Endodermal cell (in vitro differentiated cells): ENCODE data around the gene FUBP1. TPM values are rescaled to one million over a fixed set of nuclear protein-coding genes. Genes with fewer than 3 reads are reported as not detected.

ENCODE experiments used
- DNase-seq: peaks from one replicate; pipeline ENCODE4 v3.0.0-alpha.2; 2017
- H3K27ac ChIP-seq: 2 replicates; pipeline ENCODE4 v1.5.1; 2013; ENCODE audit warnings: mild to moderate bottlenecking, low read depth, low read length, moderate library complexity
- H3K27me3 ChIP-seq: 2 replicates; pipeline ENCODE4 v1.6.1; 2013; ENCODE audit warnings: mild to moderate bottlenecking, low read length, moderate library complexity; ENCODE audit not compliant: insufficient read depth, control insufficient read depth, poor library complexity, severe bottlenecking
- H3K36me3 ChIP-seq: 2 replicates; pipeline ENCODE4 v1.7.0; 2013; ENCODE audit warnings: mild to moderate bottlenecking, low read length, moderate library complexity; ENCODE audit not compliant: control insufficient read depth, insufficient read depth
- H3K4me1 ChIP-seq: one replicate; pipeline ENCODE4 v1.7.0; 2013; ENCODE audit warnings: low read length; ENCODE audit not compliant: control insufficient read depth, insufficient read depth
- H3K4me3 ChIP-seq: 2 replicates; pipeline ENCODE4 v1.5.1; 2013; ENCODE audit warnings: mild to moderate bottlenecking, low read length, moderate library complexity
- H3K9ac ChIP-seq: 2 replicates; pipeline ENCODE4 v1.6.1; 2013; ENCODE audit warnings: mild to moderate bottlenecking, low read length, moderate library complexity; ENCODE audit not compliant: poor library complexity, severe bottlenecking; ENCODE audit errors: extremely low read depth
- H3K9me3 ChIP-seq: 2 replicates; pipeline ENCODE4 v1.6.1; 2013; ENCODE audit warnings: mild to moderate bottlenecking, low read length, moderate library complexity; ENCODE audit not compliant: control insufficient read depth
- H3K27ac Mint-ChIP-seq: 2 replicates; pipeline ENCODE4 v1.8.0; 2020; ENCODE audit warnings: mixed read lengths
- H3K27me3 Mint-ChIP-seq: 2 replicates; pipeline ENCODE4 v1.8.0; 2021; ENCODE audit warnings: mild to moderate bottlenecking, mixed read lengths; ENCODE audit not compliant: insufficient read depth
- H3K36me3 Mint-ChIP-seq: 2 replicates; pipeline ENCODE4 v1.8.0; 2020; ENCODE audit warnings: low read depth, mixed read lengths
- H3K4me1 Mint-ChIP-seq: 2 replicates; pipeline ENCODE4 v1.8.0; 2020; ENCODE audit warnings: mixed read lengths
- H3K4me3 Mint-ChIP-seq: 2 replicates; pipeline ENCODE4 v1.8.0; 2020; ENCODE audit warnings: mild to moderate bottlenecking, moderate library complexity, mixed read lengths
- H3K9me3 Mint-ChIP-seq: 2 replicates; pipeline ENCODE4 v1.8.0; 2020; ENCODE audit warnings: mild to moderate bottlenecking, mixed read lengths
- CTCF ChIP-seq: fragments of 200-600 bp; sonication (generic); conservative IDR thresholded peaks from 2 replicates; pipeline ENCODE4 v1.5.0; 2021; ENCODE audit warnings: antibody characterized with exemption, mild to moderate bottlenecking
- WGBS, 2 experiments: methylation state at CpG; one replicate each; pipeline versions ENCODE4 v1.1.5 to v1.1.7; 2013; ENCODE audit warnings: missing lambda C conversion rate in 2 of 2, mixed read lengths in 1 of 2; ENCODE audit not compliant: insufficient coverage in 1 of 2, insufficient read length in 1 of 2; 5-methylcytosine and 5-hydroxymethylcytosine counted together
- total RNA-seq, 2 donors: library from RNA; stranded (reverse); fragmentation: NEBNext Ultra II Directional in 1 of 2; extraction: Animal tissue kit (Norgen Biotek cat#: 25700) in 1 of 2; gene quantifications; 2 replicates in 1 of 2; 3 replicates in 1 of 2; pipeline ENCODE4 v1.2.1, GENCODE V29; 2021

The FUBP1 gene
- total RNA-seq, 2 donors from 2014 or later = 220 to 242 TPM

GRCh38 chr1:77990629-77991204, 11.8 kb upstream of the FUBP1 start:
- peaks cover 6% of the 10 kb centered on the region for H3K4me1 ChIP-seq
- no peaks in the 10 kb centered on the region for H3K9me3 ChIP-seq
- H3K27me3 ChIP-seq = no peaks in the 10 kb centered on the region
- no peaks in the 10 kb centered on the region for H3K27me3 Mint-ChIP-seq
- no peak overlapping the region for H3K27ac ChIP-seq
- 98 to 100% methylated on average over 1 to 3 of the region's 3 CpGs for WGBS, 2 experiments
- no peak overlapping the region for H3K9ac ChIP-seq
- no peak overlapping the region for H3K4me3 Mint-ChIP-seq
- no peak for TF ChIP-seq CTCF
- DNase-seq = no peak
- H3K9me3 Mint-ChIP-seq = no peaks in the 10 kb centered on the region
- peaks cover 21% of the 10 kb centered on the region for H3K36me3 ChIP-seq
- H3K4me1 Mint-ChIP-seq = peaks cover 17% of the 10 kb centered on the region
- peaks cover 32% of the 10 kb centered on the region for H3K36me3 Mint-ChIP-seq
- no peak overlapping the region for H3K27ac Mint-ChIP-seq
- no peak overlapping the region for H3K4me3 ChIP-seq

DNA sequence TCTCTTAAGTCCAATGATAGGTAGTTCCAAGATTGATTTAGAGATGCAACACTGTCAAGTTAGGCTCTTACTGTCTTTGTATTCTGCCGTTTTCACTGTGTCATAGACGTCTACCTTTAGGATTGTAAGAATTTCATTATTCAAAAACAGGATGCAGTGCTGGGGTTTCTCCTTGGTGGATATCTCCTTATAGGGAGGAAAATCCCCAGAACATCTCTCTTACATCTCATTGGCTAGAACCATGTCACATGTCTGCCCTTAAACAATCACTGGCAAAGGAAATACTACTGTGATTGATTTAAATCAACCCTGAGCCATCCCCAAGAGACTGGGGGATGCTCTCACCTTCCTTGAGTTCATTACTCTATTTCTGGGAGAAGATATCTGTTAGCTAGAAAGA, 10.9 kb upstream of the FUBP1 start:
- TF ChIP-seq CTCF = no peak
- no peak overlapping the region for H3K9ac ChIP-seq
- Mint-ChIP-seq H3K27ac (no peak overlapping the region), H3K9me3 (no peaks in the 10 kb centered on the region), H3K36me3 (peaks cover 27% of the 10 kb centered on the region), H3K4me3 (no peak overlapping the region), H3K4me1 (peaks cover 26% of the 10 kb centered on the region), H3K27me3 (no peaks in the 10 kb centered on the region)
- no peak overlapping the region for H3K27ac ChIP-seq
- WGBS, 2 experiments = 86 to 98% methylated on average over 2 of the region's 2 CpGs
- peaks cover 11% of the 10 kb centered on the region for H3K36me3 ChIP-seq
- no peaks in the 10 kb centered on the region for H3K27me3 ChIP-seq
- peaks cover 8% of the 10 kb centered on the region for H3K4me1 ChIP-seq
- DNase-seq = no peak
- H3K4me3 ChIP-seq = no peak overlapping the region
- no peaks in the 10 kb centered on the region for H3K9me3 ChIP-seq

GRCh38 chr1:77987919-77988318, 9.0 kb upstream of the FUBP1 start:
- no peak overlapping the region for H3K4me3 Mint-ChIP-seq
- no peaks in the 10 kb centered on the region for H3K27me3 ChIP-seq
- no peak overlapping the region for H3K4me3 ChIP-seq
- peaks cover 38% of the 10 kb centered on the region for H3K4me1 Mint-ChIP-seq
- no peak for TF ChIP-seq CTCF
- peaks cover 12% of the 10 kb centered on the region for H3K4me1 ChIP-seq
- H3K9ac ChIP-seq = no peak overlapping the region
- H3K36me3 ChIP-seq = peaks cover 6% of the 10 kb centered on the region
- H3K36me3 Mint-ChIP-seq = peaks cover 21% of the 10 kb centered on the region
- H3K27ac Mint-ChIP-seq = no peak overlapping the region
- no peaks in the 10 kb centered on the region for H3K9me3 Mint-ChIP-seq
- H3K27me3 Mint-ChIP-seq = no peaks in the 10 kb centered on the region
- DNase-seq = no peak
- no peak overlapping the region for H3K27ac ChIP-seq
- H3K9me3 ChIP-seq = no peaks in the 10 kb centered on the region
- WGBS, 2 experiments = 89 to 90% methylated on average over 2 of the region's 2 CpGs
